Measurements from ENCODE around the gene ADAM12. TPM values are rescaled to one million over a fixed set of nuclear protein-coding genes. Genes with fewer than 3 reads are reported as not detected.

The ADAM12 gene
- total RNA-seq, 2 donors from 2014 or later: 0.27 to 2.2 TPM

DNA sequence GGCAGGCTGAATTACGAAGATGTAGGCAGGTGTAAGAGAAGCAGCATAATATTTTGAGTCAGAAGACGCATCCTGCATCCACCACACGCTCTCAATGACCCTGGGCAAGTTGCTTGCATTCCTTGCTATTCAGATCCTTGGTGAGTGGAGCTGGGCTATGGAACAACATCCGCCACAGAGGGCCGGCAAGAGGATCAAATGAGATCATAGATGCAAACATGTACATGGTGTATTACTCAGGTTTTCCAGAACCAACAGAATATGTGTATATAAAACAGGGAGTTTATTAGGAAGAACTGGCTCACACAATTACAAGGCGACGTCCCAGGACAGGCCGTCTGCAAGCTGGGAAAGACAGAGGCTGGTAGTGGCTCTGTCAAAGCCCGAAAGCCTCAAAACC is 51.5 kb downstream of the ADAM12 start:
- Histone ChIP-seq H3K36me3 (no peaks in the 10 kb centered on the region), H3K27ac (no peak overlapping the region), H3K9me3 (no peaks in the 10 kb centered on the region), H3K4me3 (no peak overlapping the region), H3K4me1 (ENCODE audit: control insufficient read depth in 1 of 2, low read depth in 2 of 2) (no peaks in the 10 kb centered on the region), H3K27me3 (replicated peaks; ENCODE audit: insufficient read depth) (no peaks in the 10 kb centered on the region)
- no peak for ATAC-seq (ENCODE audit: insufficient number of reproducible peaks, low FRiP score, low read depth)
- no peak for DNase-seq (ENCODE audit: low spot score)
- TF ChIP-seq, protein P1, sequence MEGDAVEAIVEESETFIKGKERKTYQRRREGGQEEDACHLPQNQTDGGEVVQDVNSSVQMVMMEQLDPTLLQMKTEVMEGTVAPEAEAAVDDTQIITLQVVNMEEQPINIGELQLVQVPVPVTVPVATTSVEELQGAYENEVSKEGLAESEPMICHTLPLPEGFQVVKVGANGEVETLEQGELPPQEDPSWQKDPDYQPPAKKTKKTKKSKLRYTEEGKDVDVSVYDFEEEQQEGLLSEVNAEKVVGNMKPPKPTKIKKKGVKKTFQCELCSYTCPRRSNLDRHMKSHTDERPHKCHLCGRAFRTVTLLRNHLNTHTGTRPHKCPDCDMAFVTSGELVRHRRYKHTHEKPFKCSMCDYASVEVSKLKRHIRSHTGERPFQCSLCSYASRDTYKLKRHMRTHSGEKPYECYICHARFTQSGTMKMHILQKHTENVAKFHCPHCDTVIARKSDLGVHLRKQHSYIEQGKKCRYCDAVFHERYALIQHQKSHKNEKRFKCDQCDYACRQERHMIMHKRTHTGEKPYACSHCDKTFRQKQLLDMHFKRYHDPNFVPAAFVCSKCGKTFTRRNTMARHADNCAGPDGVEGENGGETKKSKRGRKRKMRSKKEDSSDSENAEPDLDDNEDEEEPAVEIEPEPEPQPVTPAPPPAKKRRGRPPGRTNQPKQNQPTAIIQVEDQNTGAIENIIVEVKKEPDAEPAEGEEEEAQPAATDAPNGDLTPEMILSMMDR (IDR thresholded peaks at IDR 0.05): no peak

DNA sequence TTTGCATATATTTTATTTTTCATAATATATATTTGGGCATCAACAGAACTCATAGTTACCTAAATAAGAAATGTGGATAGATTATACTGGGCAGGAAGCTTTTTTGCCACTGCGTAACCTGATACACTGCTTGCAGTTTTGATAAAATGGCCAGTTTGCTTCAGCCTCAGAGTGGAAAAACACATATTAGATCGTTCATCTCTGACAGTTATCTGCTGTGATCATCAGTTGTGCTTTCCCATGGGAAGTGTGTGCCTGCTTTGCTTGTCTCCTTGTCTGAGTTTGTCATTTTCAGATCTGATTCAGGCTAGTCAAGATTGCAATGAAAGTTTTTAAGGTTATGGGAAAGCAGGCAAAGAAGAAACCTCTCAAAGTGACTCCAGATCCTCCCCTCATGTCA is 54.0 kb downstream of the ADAM12 start:
- DNase-seq (ENCODE audit: low spot score): no peak
- H3K4me3 ChIP-seq: no peak overlapping the region

DNA sequence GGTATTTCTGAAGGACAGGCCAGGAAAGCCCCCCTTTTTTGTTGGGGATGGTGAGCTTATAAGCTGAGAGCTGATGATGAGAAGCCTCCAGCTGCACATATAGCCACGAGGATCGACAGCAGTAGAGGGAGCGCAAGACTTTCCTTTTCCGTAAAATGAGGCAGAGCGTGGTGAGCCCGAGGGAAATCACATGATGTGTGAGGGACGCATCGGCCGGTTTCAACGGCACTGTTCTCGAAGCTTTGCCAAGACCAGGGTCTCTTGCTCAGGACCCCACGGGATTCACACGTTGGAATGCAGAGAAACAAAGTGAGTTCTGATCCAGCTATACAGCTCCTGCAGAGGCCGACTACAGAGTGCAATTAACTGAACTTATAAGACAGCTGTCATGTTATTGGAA is 55.7 kb downstream of the ADAM12 start:
- Histone ChIP-seq H3K27me3 (replicated peaks; ENCODE audit: insufficient read depth) (no peaks in the 10 kb centered on the region), H3K4me3 (no peak overlapping the region), H3K9me3 (no peaks in the 10 kb centered on the region), H3K4me1 (ENCODE audit: control insufficient read depth in 1 of 2, low read depth in 2 of 2) (no peaks in the 10 kb centered on the region), H3K36me3 (no peaks in the 10 kb centered on the region), H3K27ac (no peak overlapping the region)
- TF ChIP-seq, protein P1 (IDR thresholded peaks at IDR 0.05): no peak
- DNase-seq (ENCODE audit: low spot score) (no peak), ATAC-seq (ENCODE audit: insufficient number of reproducible peaks, low FRiP score, low read depth) (no peak)

More for the DNA sequence above, 54.0 kb downstream of the ADAM12 start:
- Histone ChIP-seq H3K27ac (no peak overlapping the region), H3K27me3 (replicated peaks; ENCODE audit: insufficient read depth) (no peaks in the 10 kb centered on the region), H3K4me1 (ENCODE audit: control insufficient read depth in 1 of 2, low read depth in 2 of 2) (no peaks in the 10 kb centered on the region), H3K9me3 (no peaks in the 10 kb centered on the region), H3K36me3 (no peaks in the 10 kb centered on the region)
- TF ChIP-seq, protein P1 (IDR thresholded peaks at IDR 0.05): no peak
- no peak for ATAC-seq (ENCODE audit: insufficient number of reproducible peaks, low FRiP score, low read depth)

DNA sequence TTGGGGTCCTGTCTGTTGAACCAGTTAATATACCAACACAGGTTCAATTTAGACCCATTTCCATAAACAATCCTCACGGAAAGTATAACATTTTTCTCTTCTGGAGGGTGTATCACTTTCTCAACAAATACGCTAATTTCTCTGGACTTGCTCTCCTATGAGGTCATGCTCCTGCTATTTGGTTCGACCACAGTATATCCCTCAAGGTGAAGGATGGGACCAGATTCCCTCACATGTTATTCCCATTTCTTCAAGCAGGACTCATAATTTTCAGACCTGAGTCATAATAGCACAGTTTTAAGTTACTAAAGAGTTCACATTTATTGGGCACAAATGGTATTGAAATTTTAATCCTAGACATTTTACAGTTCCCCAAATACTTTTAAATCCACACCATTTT is 57.2 kb downstream of the ADAM12 start:
- Histone ChIP-seq H3K27ac (no peak overlapping the region), H3K4me3 (no peak overlapping the region)

DNA sequence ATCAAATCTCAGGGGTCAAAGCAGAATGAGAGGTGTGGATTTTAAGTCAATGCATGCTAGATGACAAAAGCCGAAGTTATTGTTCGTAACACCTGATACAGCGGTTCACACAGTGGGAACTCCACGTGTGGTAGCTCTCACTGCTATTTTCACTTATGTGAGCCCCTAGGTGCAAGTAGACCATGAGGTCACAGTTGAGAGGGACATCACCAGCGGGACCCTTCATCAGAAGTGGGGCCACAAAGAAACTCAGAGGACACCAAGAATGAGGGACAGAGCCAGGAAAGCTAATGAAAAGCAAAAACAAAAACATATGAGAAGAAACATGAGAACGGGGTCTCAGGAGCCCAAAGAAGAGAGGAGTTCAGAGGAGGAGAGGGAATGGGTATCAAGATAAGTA is 63.5 kb downstream of the ADAM12 start:
- no peaks in the 10 kb centered on the region for H3K9me3 ChIP-seq
- no peak overlapping the region for H3K4me3 ChIP-seq
- no peak overlapping the region for H3K27ac ChIP-seq
- H3K4me1 ChIP-seq (ENCODE audit: control insufficient read depth in 1 of 2, low read depth in 2 of 2): no peaks in the 10 kb centered on the region
- no peaks in the 10 kb centered on the region for H3K27me3 ChIP-seq (replicated peaks; ENCODE audit: insufficient read depth)
- DNase-seq (ENCODE audit: low spot score) (no peak), ATAC-seq (ENCODE audit: insufficient number of reproducible peaks, low FRiP score, low read depth) (no peak)
- TF ChIP-seq, protein P1 (IDR thresholded peaks at IDR 0.05): no peak
- H3K36me3 ChIP-seq: no peaks in the 10 kb centered on the region

More for the DNA sequence above, 57.2 kb downstream of the ADAM12 start:
- Histone ChIP-seq H3K36me3 (no peaks in the 10 kb centered on the region), H3K9me3 (no peaks in the 10 kb centered on the region), H3K27me3 (replicated peaks; ENCODE audit: insufficient read depth) (no peaks in the 10 kb centered on the region), H3K4me1 (ENCODE audit: control insufficient read depth in 1 of 2, low read depth in 2 of 2) (no peaks in the 10 kb centered on the region)
- TF ChIP-seq, protein P1 (IDR thresholded peaks at IDR 0.05): no peak
- DNase-seq (ENCODE audit: low spot score): no peak
- no peak for ATAC-seq (ENCODE audit: insufficient number of reproducible peaks, low FRiP score, low read depth)
